ENCODE measurements around the gene CLEC16A.

CLEC16A gene

GRCh38 chr16:11066261-11066870 is 122.0 kb downstream of the CLEC16A start:
- no peak for DNase-seq

DNA sequence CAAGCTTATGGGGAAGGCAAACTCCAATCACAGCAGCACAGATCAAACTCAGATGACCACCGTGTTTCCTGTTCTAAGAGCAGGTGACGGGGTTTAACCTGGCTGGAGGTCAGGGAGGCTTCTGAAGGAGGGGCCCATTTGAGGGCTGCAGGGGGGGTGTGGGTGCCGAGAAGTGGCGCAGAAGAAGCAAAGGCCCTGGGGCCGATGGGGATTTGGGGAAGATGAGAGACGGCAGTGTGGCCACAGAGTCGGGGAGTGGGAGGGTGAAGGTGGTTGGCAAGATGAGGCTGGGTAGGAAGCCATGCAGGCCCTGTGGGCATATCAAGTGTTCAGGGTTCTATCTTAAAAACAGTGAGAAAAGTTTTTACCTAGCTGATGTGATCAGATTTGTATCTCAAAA is 122.9 kb downstream of the CLEC16A start:
- DNase-seq, result no peak

GRCh38 chr16:11067697-11068141 is 123.4 kb downstream of the CLEC16A start:
- no peak for DNase-seq

DNA sequence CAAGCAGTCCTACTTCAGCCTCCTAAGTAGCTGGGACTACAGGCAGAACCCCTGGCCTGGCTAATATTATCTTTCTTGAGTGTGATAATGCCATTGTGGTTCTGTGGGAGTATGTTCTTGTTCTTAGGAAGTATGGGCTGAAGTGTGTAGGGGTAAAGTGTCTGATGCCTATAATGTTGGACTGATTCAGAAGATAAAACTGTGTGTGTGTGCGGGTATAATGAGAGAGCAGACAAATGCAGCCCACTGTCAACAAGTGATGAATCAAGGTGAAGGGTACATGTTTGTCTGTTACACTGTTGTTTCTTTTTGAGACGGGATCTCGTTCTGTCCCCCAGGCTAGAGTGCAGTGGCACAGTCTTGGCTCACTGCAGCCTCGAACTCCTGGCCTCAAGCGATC is 127.5 kb downstream of the CLEC16A start:
- DNase-seq, result no peak

DNA sequence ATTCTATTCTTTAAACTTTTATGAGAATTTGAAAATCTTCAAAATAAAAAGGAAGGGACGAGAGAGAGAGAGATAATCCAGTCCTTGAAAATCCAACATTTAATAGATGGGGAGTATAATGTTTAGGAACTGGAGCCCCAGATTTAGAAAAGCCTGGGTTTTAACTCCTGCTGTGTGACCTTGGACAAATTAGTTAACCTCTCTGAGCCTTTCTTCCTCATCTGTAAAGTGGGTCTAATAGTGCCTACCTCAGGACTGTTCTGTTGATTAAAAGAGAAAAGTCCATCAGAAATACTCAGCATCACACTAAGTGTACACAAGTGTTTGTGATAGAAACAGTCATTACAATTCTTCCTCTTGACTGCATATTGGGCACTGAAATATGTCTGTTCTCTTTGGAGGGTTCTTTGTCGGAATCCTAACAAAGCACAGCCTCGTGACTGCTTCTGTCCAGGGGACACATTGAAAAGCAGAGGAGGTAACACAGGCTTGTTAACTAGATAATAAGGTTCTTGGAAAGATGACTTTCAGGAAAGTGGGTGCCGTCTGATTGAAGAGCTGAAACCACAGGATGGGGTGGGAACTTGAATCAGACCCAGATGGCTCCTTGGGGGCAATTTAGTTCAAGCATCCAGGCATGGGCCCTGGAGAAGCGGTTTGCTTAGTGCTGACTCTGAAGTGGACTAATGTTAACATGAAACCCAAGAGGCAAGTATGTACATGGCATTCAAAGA is 128.2 kb downstream of the CLEC16A start:
- DNase-seq, result peak; percentile 7 to 61

DNA sequence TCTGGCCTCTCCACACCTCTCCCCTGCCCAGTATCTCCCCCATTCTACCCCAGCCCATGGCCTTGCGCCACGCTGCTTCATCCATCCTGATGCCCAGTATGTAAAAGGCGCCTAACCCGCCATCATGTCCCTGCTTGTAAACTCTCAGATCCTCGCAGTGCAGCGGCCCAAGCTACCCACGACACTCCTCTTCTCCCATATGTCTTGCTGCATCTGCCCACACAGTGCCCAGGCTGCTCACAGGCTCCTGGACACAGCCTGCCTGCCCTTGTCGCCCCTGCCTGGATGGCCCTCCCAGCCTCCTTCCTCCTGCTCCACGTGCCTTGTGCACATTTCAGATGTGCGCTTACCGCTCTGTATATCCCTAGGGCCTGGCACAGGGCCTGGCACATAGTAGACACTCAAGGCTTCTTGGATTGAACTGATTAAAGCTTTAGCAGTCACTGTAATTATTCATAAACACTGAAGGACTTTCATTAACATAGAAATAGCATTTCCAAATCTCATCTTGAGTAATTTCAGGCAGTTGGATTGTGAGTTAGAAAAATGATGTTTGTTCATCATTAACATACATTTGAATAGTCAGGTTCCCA is 129.1 kb downstream of the CLEC16A start:
- DNase-seq, result peak; percentile 28 to 68

GRCh38 chr16:11074131-11074530 is 129.8 kb downstream of the CLEC16A start:
- no peak for DNase-seq

DNA sequence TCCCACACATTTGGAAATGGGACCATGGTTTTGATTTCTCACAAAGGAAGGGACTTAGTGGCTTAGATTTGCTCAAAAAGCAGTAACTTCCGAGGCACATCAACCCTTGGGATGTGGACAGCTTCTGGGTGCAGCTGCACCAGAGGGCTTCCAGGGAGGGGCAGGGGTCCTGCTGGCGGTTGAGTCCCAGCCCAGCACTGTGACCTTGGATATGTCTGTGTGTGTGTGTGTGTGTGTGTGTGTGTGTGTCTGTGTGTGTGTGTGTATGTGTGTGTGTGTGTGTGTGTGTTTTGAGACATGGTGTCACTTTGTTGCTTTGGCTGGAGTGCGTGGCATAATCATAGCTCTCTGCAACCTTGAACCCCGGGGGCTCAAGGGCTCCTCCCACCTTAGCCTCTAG is 130.8 kb downstream of the CLEC16A start:
- DNase-seq, result no peak

DNA sequence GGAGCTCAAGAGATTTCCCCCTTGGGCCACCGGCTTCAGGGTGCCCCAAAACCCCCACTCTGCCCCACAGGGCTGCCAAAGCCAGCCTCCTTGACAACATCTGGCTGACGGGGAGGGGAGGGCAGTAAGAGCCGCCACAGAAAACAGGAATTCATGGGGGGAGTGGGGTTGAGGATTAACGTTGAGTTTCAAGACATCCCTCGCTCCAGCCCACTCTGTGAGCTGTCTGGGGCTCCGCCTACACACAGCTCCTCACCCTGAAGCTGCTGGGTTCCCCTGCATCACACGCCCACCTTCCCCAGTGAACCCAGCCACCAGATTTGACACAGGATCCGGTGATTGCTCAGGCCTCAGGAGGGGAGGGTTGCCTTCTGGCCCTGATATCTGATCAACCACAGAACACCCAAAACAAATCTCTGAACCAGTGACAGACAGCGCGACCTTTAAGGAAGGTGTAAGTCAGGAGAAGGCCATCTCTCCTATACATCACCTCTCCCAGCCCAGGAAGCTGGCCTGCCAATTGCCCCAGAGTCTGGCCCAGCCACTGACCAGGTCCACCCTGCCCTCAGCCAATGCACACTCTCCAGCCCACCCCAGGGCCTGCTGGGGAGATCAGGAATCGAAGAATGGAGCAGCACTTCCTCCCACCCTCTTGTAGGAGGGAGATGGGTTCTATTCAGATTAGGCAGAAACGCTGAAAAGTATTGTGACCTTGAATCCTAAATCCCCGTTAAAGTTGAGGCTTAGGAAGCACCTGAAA is 132.1 kb downstream of the CLEC16A start:
- DNase-seq, result peak; percentile 88 to 95

DNA sequence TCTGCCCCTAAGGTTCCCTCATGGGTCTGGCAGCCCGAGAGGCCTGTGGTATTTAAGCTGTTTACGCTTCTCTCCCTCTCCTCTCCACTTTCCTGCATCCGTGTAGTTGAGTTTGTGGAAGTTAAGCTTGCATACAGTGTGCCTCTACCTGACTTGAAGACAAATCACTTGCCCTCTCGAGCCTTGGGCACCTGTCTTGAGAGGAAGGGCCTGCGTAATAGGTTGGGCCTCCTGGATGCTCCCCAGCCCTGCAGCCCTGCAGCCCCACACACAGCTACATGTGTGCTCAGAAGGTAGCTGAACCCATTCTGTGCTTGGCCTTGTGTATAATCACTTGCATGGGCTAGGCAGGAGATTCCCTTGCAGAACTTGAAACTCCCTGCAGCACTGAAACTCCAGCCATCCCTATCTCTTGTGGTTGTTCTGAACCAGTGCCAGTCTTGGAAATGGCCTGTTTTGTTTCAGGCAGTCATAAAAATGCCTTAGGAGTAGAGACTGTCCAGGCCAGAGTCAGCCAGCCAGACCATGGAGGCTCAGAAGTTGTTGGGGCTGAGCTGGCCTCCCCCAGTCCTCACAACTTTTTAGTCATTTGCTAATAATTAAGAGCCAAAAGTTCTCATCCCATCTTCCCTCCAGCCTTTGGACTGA is 134.6 kb downstream of the CLEC16A start:
- no peak for DNase-seq

- DNase-seq, result peak; percentile 30 to 61
Observed at GRCh38 chr16:11079652-11080187, 135.4 kb downstream of the CLEC16A start.

DNA sequence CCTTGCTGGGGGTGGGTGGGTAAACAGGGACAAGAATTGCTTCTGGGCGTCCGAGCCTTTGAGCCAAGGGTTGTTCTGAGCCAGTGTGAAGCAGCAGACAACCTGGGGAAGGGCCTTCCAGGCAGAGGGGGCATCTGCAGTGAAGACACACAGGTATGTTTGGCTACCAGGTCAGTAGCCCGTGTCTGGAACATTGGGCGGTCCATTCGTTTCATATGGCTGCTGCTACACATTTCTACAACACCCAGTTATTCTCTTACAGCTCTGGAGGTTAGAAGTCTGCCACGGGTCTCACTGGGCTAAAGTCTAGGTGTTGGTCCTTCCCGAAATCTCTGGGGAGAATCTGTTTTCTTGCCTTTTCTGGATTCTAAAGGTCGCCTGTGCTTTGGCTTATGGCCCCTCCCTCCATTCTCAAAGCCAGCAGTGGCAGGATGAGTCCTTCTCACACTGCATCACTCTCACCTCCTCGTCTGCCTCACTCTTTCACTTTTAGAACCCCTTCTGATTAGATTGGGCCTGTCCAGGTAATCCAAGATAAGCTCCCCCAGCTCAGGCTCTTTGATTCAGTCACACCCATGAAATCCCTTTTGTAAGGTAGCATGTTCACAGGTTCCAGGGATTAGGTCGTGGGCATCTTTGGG is 136.1 kb downstream of the CLEC16A start:
- no peak for DNase-seq

DNA sequence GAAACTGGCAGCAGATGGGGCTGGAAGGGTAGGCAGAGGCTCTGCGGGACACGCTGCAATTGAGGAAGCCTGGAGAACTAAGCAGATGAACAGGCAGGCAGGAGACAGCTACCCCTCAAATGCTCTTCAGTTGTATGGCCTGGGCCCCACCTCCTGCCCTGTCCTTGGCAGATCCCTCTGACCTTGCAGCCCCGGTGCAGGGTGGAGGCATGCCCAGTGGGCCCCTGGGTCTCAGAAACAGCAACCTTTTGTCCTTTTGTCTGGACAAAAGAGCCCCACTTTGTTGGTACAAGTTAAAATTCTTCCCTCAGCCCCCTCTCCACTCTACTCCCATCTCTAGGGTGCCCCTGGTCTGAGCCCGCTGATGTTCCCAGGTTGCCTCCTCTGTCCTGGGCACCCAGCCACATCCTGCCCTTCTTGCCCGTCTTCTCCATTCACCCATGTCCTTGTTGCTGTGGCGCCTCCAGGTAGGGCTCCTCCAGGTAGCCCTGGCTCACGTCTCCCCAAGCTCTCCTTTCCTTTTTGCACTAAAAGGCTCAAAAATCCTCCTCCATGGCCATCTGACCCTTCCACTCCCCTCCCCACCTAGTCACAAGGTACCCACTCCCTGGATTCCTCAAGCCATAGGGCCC is 136.8 kb downstream of the CLEC16A start:
- no peak for DNase-seq

GRCh38 chr16:11082108-11082859 is 137.9 kb downstream of the CLEC16A start:
- no peak for DNase-seq

GRCh38 chr16:11082860-11083388 is 138.6 kb downstream of the CLEC16A start:
- DNase-seq, result no peak

- no peak for DNase-seq
Observed at GRCh38 chr16:11084484-11084875, 140.1 kb downstream of the CLEC16A start.

DNA sequence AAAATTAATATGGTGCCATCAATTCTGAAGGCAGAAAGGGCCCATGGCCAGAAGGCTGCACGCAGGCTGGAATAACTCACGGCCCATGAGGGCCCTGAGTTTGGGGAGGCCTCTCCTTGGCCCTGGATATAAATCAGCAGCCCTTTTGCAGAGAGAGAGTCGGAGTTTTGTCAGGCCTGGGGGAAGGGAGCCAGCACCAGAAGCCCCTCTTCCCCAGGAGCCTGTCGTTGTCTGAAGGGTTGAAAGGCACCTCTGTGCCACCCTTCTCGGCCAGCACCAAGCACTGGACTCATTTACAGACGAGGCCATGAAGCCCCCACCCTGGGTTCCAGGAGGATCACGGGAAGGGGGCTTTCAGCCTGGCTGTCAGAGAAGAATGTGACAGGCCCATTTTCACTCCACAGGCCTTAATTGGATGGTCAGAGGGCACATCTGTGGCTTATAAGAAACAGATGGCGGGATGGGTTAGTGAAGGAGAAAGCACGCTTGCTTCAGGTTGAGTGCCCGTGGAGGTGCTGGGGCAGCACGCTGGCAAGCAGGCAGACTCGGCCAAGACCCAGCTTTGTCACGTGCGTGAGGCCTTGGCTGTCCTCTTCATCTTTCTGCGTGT is 140.6 kb downstream of the CLEC16A start:
- DNase-seq, result peak; percentile 90 to 96

DNA sequence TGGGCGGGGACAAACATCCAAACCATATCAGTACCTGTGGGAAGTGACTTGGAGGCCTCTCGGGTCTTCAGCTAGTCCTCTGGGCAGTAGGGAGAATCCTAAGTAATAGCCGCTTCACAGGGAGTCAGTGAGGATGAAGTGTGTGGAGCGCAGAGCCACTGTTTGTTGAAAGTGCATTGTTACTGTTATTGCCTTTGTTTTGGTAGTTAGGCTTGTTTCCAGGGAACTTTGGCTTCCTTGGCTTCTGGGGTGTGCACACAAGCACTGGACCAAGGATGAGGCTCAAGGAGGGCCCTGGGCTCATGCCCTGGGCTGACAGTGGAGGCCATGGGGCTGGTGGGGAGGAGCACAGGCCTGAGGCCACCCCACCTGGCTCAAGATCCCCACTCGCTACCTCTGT is 141.6 kb downstream of the CLEC16A start:
- DNase-seq, result no peak

DNA sequence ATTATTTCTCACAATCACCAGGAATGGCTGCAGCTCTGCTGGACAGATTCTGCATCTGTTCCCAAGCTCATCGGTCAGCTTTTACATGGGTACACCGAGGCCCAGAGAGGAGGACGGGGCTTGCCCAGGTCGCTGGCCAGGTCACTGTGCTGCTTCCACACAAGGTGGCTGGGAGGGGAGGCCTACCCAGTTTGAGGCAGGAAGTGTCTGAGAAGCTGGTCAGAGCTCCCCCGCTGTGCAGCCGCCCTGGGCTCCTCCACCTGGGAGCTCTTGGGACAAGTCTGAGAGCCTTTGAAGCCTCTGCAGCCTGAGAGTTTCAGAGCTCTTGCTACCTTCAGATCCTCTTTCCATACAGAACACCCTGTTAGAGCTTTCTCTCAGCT is 143.3 kb downstream of the CLEC16A start:
- no peak for DNase-seq

- DNase-seq, result peak; percentile 64 to 79
Observed at GRCh38 chr16:11088074-11088730, 143.8 kb downstream of the CLEC16A start.
